Adrenal gland (tissue), 12 donors: Measurements from ENCODE around the gene SLC12A5. TPM values are rescaled to one million over a fixed set of nuclear protein-coding genes. Genes with fewer than 3 reads are reported as not detected.

Experiments used
- DNase-seq, 7 donors: peaks; one replicate each; pipeline ENCODE4 v3.0.0-alpha.2; 2019 to 2020
- H3K27ac ChIP-seq, 5 donors: fragments of 200-600 bp; sonication (generic) in 4 of 5; 1 replicate in 3 of 5; 2 replicates in 2 of 5; pipeline versions ENCODE4 v1.5.1 to v1.8.0; 2016 to 2020; ENCODE audit warnings: mild to moderate bottlenecking in 1 of 5
- H3K27me3 ChIP-seq: fragments of 200-600 bp; 2 replicates; pipeline ENCODE4 v1.8.0; 2021
- H3K36me3 ChIP-seq, 2 donors: fragments of 200-600 bp; replicated peaks in 1 of 2; 1 replicate in 1 of 2; 2 replicates in 1 of 2; pipeline versions ENCODE4 v1.5.1 to v1.8.0; 2018 to 2022
- H3K4me1 ChIP-seq, 2 donors: fragments of 200-600 bp; replicated peaks in 1 of 2; 1 replicate in 1 of 2; 2 replicates in 1 of 2; pipeline versions ENCODE4 v1.5.1 to v1.8.0; 2018 to 2021
- H3K4me3 ChIP-seq, 4 donors: fragments of 200-600 bp; sonication (generic) in 3 of 4; one replicate each; pipeline ENCODE4 v1.5.1; 2016 to 2018
- H3K9me3 ChIP-seq, 3 donors: fragments of 200-600 bp; sonication (generic) in 1 of 3; replicated peaks in 1 of 3; 1 replicate in 2 of 3; 2 replicates in 1 of 3; pipeline versions ENCODE4 v1.5.1 to v1.8.0; 2016 to 2021
- POLR2A ChIP-seq, 2 donors: fragments of 450-650 bp; IDR thresholded peaks; one replicate each; pipeline ENCODE4 v1.6.1; 2017; ENCODE audit warnings: antibody characterized with exemption in 2 of 2, mild to moderate bottlenecking in 2 of 2, moderate library complexity in 1 of 2
- WGBS, 4 donors: extraction: QIAGEN DNeasy Blood & Tissue Kit in 2 of 4; methylation state at CpG; one replicate each; pipeline versions ENCODE4 v1.1.5 to v1.1.7; 2013 to 2017; 5-methylcytosine and 5-hydroxymethylcytosine counted together
- intact Hi-C, 2 donors: fragments of 100-400 bp; cut with DNase I; formaldehyde crosslinking; loops; one replicate each; pipeline versions ENCODE4 v1.14.1 to v1.15.0; 2022 to 2023
- polyA plus RNA-seq, 3 donors: library from polyadenylated mRNA; stranded (reverse); fragments of 200-250 nt in 2 of 3; fragments of 350-450 nt in 1 of 3; fragmentation: Illumina TruSeq in 1 of 3; extraction: RNeasy Lipid Tissue Mini Kit (QIAGEN cat#74804) in 1 of 3; gene quantifications; one replicate each; pipeline ENCODE4 v1.2.3, GENCODE V29; 2013 to 2014
- total RNA-seq, 9 donors: library from RNA; depleted of rRNA in 4 of 9; stranded (reverse); fragments of >200 nt in 4 of 9; fragments of 120-200 nt in 1 of 9; fragmentation: NEBNext Ultra II Directional in 1 of 9; extraction: Animal tissue kit (Norgen Biotek cat#: 25700) in 1 of 9; gene quantifications; one replicate each; pipeline versions ENCODE4 v1.1.0 to v1.2.4, GENCODE V29; 2013 to 2023
- TF ChIP-seq, protein P1 (sequence below), 6 experiments: fragments of 450-650 bp in 4 of 6; fragments of 200-600 bp in 2 of 6; sonication (generic) in 1 of 6; IDR thresholded peaks; 1 replicate in 5 of 6; 2 replicates in 1 of 6; pipeline versions ENCODE4 v1.5.1 to v1.8.0; 2016 to 2021; ENCODE audit warnings: antibody characterized with exemption in 6 of 6, mild to moderate bottlenecking in 2 of 6, moderate library complexity in 1 of 6
- donor health status: healthy with polysubstance abuse.
- donor health status: Bipolar disorder and iron deficiency.
- donor health status: DM: yes; HTN: yes; CAD: no.
- donor health status: DM: no; HTN: no; CAD: no.
- donor health status: DM: no; HTN: no; CAD: no.
- donor health status: DM: yes; HTN: yes; CAD: no.

Gene SLC12A5
- total and polyA plus RNA-seq, 12 donors, result 0.30 to 121 (median 16.2) TPM

DNA sequence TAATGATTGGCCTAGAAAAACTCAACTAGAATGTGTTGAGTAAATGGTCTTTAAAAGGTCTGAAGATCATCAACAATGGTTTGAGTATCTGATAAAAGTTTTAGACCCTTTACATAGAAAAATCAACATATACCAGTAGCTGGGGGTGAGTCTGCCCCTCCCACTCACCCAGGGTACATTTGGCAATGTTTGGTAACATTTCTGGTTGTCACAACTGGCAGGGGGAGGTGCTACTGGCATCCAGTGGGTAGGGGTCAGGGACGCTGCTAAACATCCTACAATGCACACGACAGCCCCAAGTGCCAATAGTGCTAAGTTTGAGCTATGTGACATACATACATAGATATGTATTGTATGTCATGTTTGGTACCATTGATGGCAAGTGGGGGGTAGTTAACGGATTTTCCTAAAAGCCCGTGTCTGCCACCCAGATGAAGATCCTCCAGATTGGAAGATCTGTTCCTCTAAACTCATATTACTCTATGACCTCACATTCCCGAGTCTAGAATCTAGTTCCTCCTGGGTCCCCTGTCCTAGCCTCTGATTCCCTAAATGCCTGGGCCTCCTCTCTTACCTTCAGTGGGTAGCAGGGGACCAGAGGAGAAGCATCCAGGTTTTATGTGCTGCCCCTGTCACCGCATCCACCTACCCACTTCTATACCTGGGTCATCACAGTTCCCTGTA lies 22.9 kb upstream of the SLC12A5 start:
- Histone ChIP-seq H3K4me3 (no peak overlapping the region), H3K9me3 (no peaks in the 10 kb centered on the region), H3K27me3 (peaks cover 23% of the 10 kb centered on the region), H3K36me3 (no peaks in the 10 kb centered on the region), H3K4me1 (peaks cover 0 to 4% of the 10 kb centered on the region in 2 donors), H3K27ac (no peak overlapping the region)
- intact Hi-C loops, result no loop called here
- no peak for DNase-seq
- TF ChIP-seq, protein P1, sequence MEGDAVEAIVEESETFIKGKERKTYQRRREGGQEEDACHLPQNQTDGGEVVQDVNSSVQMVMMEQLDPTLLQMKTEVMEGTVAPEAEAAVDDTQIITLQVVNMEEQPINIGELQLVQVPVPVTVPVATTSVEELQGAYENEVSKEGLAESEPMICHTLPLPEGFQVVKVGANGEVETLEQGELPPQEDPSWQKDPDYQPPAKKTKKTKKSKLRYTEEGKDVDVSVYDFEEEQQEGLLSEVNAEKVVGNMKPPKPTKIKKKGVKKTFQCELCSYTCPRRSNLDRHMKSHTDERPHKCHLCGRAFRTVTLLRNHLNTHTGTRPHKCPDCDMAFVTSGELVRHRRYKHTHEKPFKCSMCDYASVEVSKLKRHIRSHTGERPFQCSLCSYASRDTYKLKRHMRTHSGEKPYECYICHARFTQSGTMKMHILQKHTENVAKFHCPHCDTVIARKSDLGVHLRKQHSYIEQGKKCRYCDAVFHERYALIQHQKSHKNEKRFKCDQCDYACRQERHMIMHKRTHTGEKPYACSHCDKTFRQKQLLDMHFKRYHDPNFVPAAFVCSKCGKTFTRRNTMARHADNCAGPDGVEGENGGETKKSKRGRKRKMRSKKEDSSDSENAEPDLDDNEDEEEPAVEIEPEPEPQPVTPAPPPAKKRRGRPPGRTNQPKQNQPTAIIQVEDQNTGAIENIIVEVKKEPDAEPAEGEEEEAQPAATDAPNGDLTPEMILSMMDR (IDR thresholded peaks at IDR 0.05), result no peak
- no peak for TF ChIP-seq POLR2A (IDR thresholded peaks at IDR 0.05)
- 66 to 73% (median 68%) methylated on average over 4 to 6 of the region's 6 CpGs for WGBS, 4 donors

DNA sequence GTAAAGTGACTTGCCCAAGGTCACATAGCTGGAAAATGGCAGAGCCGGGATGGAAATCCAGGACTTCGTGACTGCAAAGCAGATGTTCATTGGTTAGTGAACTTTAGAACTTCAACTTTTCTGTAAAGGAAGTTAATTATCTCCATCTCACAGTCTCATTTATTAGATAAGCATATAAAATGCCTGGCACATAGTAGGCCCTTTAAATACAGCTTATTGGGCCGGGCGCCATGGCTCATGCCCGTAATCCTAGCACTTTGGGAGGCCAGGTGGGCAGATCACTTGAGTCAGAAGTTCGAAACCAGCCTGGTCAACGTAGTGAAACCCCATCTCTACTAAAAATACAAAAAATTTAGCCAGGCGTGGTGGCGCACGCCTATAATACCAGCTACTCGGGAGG lies 22.1 kb upstream of the SLC12A5 start:
- DNase-seq, result no peak
- intact Hi-C loops, result no loop called here
- Histone ChIP-seq H3K36me3 (no peaks in the 10 kb centered on the region), H3K4me3 (no peak overlapping the region), H3K27ac (no peak overlapping the region), H3K4me1 (peaks cover 0 to 4% of the 10 kb centered on the region in 2 donors), H3K27me3 (peaks cover 31% of the 10 kb centered on the region), H3K9me3 (no peaks in the 10 kb centered on the region)
- 77 to 89% (median 83%) methylated on average over 11 of the region's 11 CpGs for WGBS, 4 donors
- TF ChIP-seq POLR2A (IDR thresholded peaks at IDR 0.05), result no peak
- TF ChIP-seq, protein P1 (IDR thresholded peaks at IDR 0.05), result no peak

DNA sequence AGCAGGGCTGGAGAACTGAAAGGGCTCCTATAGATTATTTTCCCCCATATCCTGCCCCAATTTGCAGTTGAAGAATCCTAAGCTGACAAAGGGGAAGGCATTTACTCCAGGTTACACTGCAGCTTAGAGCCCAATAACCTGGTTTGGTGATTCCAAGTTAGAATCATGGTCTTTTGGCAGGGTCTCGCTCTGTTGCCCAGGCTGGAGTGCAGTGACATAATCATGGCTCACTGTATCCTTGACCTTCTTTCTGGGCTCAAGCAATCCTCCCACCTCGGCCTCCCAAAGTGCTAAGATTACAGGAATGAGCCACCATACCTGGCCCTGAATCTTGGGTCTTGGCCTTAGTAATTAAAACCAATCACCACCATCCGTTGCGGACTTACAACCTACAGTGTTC lies 21.3 kb upstream of the SLC12A5 start:
- DNase-seq, result no peak
- Histone ChIP-seq H3K9me3 (no peaks in the 10 kb centered on the region), H3K4me3 (no peak overlapping the region), H3K36me3 (no peaks in the 10 kb centered on the region), H3K4me1 (peaks cover 0 to 4% of the 10 kb centered on the region in 2 donors), H3K27ac (no peak overlapping the region), H3K27me3 (peaks cover 39% of the 10 kb centered on the region)
- no peak for TF ChIP-seq POLR2A (IDR thresholded peaks at IDR 0.05)
- TF ChIP-seq, protein P1 (IDR thresholded peaks at IDR 0.05), result no peak
- WGBS, 4 donors, result 58 to 70% (median 61%) methylated on average over 3 to 4 of the region's 4 CpGs
- intact Hi-C loops, result no loop called here

DNA sequence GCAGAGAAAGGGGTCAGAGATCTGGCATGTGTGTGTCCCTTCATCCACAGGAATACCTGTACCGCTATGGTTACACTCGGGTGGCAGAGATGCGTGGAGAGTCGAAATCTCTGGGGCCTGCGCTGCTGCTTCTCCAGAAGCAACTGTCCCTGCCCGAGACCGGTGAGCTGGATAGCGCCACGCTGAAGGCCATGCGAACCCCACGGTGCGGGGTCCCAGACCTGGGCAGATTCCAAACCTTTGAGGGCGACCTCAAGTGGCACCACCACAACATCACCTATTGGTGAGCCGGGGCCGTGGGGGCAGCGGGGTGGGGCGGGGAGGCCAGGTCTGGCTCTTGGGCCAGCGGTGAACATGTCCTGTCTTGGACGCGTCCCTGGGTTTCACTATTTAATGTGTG lies 19.2 kb upstream of the SLC12A5 start:
- intact Hi-C loops, result loop anchor here (10.0 kb wide), 2 partner anchors 85 to 165 kb away; no protein-coding TSS in a partner anchor
- Histone ChIP-seq H3K27ac (no peak overlapping the region), H3K4me3 (no peak overlapping the region), H3K9me3 (no peaks in the 10 kb centered on the region), H3K27me3 (peaks cover 38% of the 10 kb centered on the region), H3K4me1 (peaks cover 0 to 8% of the 10 kb centered on the region in 2 donors), H3K36me3 (no peaks in the 10 kb centered on the region)
- DNase-seq, result no peak
- WGBS, 4 donors, result 35 to 70% (median 53%) methylated on average over 4 to 20 of the region's 20 CpGs
- TF ChIP-seq POLR2A (IDR thresholded peaks at IDR 0.05), result no peak
